ENCODE measurements around the gene ADM. TPM values are rescaled to one million over a fixed set of nuclear protein-coding genes. Genes with fewer than 3 reads are reported as not detected.
"Not testable (repeated sequence)": the region's sequence is repeated elsewhere in the genome, so short reads cannot be mapped to it uniquely, and the experiment has no call there.

Gene ADM, protein sequence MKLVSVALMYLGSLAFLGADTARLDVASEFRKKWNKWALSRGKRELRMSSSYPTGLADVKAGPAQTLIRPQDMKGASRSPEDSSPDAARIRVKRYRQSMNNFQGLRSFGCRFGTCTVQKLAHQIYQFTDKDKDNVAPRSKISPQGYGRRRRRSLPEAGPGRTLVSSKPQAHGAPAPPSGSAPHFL
- 10 to 100 TPM; 36.5 to 52.2 TPM for total RNA-seq
- long read RNA-seq, donor 1, transcript ADM-201 (4 exons, 1,885 nt): major isoform, 6 of 11 reads
- long read RNA-seq, donor 1, partial matches to known transcripts: 0 of 11 reads
- long read RNA-seq, donor 1, other reads (novel, unspliced or antisense): 4 of 11 reads
- long read RNA-seq, donor 2, transcript ADM-201 (4 exons, 1,885 nt): major isoform, 98 of 117 reads
- long read RNA-seq, donor 2, partial matches to known transcripts: 1 of 117 reads
- long read RNA-seq, donor 2, other reads (novel, unspliced or antisense): 11 of 117 reads

DNA sequence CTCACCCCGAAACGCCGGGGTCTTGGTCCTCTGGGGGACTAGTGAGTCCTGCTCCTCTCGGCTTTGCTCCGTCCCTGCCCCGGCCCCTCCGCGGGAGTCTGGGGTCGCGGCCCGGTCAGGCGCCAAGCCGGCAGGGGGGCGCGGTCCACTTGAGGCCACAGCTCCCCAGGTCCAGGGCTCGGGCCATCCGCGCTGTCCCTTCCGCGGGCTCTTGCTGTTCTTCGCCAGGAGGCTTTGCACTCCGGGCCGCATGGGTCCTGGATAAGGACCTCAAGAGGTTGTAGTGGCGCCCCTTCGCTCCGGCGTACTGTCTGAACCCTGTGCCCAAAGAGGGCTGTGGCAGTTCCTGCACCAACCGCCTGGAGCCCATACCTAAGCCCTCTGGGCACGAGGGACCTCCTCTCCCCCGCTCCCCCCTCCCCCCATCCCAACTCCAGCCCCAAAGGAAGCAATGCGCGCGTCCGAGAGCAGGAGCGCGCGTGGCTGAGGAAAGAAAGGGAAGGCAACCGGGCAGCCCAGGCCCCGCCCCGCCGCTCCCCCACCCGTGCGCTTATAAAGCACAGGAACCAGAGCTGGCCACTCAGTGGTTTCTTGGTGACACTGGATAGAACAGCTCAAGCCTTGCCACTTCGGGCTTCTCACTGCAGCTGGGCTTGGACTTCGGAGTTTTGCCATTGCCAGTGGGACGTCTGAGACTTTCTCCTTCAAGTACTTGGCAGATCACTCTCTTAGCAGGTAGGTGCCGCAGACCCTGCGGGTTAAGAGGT lies at the start of gene ADM:
Gene ADM (plus strand): TSS at position 579 of the 767 bp plus-strand sequence. CDS start 628 bp downstream, outside the sequence.
- intact Hi-C loops (cut with DNase I): loop anchor here (5.0 to 10.0 kb wide), 5 partner anchors 97 to 547 kb away; no protein-coding TSS in a partner anchor
- DNase-seq (ENCODE audit: low spot score): peak; percentile 97

DNA sequence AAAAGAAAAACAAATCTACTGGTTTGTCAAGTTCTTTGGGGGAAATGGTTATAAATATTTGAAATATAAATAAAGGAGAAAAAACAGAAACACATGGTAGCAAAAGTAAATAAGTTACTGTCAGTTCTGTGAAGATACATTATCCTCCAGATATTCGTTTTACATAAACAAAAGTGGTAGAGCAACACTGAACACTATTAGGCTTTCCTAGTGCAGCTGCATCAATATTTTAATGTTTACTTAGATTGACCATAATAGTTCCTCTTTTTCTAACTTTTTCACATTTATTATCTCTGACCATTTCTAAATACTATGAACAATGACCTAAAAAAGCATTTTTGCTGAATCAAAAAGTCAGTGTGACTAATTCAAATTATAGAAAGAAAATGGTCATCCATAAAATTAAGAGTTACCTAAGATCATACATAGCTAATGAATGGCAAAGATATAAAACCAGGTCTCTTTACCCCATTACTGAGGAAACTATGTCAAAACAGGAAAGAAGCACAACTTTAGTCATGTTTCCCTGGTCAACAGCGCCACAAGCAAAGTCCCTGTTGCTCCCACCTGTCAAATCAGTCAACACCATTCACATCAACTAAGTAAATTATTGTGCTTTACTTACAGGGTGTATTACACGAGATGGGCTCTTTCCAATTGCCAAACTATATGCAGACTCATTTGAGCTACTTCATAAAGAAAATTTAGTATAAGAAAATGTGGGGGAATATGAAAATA lies 49.3 kb upstream of the ADM start:
- intact Hi-C loops (cut with DNase I): no loop called here
- no peak for DNase-seq (ENCODE audit: low spot score)

DNA sequence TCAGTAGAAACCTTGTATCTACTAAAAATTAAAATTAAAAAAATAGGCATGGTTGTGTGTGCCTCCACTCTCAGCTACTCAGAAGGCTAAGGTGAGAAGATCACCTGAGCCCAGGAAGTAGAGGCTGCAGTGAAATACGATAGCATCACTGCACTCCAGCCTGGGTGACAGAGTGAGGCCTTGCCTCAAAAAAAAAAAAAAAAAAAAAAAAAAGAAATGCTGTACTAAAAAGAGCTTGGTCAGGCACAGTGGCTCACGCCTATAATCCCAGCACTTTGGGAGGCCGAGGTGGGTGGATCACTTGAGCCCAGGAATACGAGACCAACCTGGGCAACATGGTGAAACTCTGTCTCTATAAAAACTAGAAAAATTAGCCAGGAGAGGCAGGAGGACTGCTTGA lies 47.4 kb upstream of the ADM start:
- intact Hi-C loops (cut with DNase I): no loop called here
- no peak for DNase-seq (ENCODE audit: low spot score)

DNA sequence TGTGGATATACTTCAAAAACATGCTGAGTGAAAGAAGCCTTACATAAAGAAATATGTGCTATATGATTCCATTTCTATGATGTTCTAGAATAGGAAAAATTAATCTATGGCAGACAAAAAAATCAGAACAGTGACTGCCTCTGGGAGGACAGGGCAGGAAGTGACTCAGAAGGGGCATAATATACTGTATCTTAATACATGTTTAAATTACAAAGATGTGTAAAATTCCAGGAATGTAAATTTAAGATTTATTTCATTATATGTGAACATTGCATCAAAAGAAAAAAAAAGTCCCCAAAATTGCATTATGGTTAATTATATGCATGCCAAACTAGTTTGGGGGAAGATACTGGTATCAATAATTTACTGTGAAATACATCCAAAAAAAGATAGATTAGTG lies 43.1 kb upstream of the ADM start:
- no peak for DNase-seq (ENCODE audit: low spot score)
- intact Hi-C loops (cut with DNase I): no loop called here

DNA sequence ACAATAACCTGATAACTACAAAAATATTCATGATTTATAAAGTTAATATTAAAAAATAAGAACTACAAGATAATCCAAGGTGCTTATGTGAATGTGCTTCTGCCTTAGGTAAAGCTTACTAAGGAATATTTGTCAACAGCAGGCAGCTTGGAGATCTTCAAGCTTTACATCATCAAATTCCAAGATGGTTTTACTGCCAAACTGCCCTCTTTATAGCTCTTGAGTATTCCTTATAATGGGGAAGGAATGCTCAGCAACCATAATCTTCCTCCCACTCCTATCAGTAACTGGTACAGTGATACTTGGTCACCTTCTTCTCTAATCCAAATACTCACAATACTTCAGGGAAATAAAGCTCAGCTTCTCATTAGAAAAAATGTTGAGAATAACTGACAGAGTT lies 40.9 kb upstream of the ADM start:
- no peak for DNase-seq (ENCODE audit: low spot score)
- intact Hi-C loops (cut with DNase I): no loop called here

DNA sequence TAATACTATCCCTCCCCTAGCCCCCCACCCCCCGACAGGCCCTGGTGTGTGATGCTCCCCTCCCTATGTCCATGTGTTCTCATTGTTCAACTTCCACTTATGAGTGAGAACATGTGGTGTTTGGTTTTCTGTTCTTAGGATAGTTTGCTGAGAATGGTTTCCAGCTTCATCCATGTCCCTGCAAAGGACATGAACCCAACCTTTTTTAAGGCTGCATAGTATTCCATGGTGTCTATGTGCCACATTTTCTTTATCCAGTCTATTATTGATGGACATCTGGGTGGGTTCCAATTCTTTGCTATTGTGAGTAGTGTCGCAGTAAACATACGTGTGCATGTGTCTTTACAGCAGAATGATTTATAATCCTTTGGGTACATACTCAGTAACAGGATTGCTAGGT lies 40.2 kb upstream of the ADM start:
- intact Hi-C loops (cut with DNase I); DNase-seq (ENCODE audit: low spot score): not testable (repeated sequence)

DNA sequence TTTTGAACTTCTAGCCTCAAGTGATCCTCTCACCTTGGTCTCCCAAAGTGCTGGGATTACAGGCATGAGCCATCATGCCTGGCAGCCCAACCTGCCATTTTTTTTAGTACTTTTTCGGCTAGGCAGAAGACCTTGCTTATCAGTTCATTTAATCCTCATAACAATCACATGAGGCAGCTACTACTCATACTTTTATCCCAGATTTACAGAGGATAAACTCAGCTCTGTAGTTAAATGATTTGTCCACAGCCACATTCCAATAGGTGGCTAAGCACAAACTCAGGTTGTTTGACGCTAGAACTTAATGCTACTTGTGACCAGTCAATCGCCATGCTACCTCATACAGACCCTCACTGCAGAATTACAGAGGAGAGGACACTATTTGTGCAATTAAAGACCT lies 38.9 kb upstream of the ADM start:
- intact Hi-C loops (cut with DNase I): no loop called here
- no peak for DNase-seq (ENCODE audit: low spot score)

DNA sequence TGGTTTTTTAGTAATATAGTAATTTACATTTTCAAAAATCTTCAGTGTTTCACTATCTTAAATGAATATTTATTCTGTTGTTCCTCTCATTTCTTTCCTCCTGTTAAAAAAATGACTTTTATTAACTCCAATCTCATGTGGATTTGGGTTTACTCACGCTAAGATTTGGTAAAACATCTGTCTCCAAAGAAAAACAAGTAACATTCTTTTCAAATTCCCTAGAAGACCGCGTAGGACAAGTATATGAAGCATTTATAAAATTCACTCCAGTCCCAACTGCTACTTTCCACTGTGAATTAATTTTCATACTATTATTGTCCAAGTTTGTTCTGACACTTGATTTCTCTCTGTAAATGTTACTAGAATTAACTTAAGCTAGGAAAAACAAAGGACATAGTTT lies 37.1 kb upstream of the ADM start:
- intact Hi-C loops (cut with DNase I): no loop called here
- no peak for DNase-seq (ENCODE audit: low spot score)

DNA sequence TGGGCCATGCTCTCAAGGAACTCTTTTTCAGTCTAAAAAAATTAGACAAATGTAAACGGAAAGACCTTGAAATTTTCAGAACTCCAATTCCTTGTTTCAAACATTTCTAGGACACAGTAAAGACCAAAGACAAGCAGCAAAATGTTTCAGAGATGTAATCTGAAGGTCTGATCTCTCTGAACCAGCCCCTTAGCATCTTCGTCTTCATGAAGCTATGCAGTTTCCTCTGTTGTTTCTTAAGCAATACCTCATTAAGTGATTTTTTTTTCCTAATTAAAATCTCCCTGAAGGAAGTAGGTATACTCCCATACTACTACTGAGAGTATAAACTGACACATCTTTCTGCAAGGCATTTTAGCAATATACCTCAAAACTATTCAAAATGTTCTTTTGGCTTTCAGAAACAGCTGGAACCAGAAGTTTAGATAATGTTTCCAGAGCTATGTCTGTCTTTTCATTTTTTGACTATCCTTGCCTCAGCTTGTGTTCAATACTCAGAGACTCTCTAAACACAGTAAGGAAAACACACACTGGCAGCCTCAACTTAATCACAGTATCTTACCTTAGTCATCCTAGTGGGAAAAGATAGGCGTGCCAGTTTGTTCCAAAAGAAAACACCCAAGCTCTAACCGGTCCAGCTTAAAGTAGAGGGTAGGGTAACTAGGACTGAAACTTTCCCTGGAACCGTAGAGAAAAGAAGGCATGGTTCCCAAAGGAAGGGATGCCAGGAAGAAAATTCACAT lies 36.0 kb upstream of the ADM start:
- no peak for DNase-seq (ENCODE audit: low spot score)
- intact Hi-C loops (cut with DNase I): no loop called here

DNA sequence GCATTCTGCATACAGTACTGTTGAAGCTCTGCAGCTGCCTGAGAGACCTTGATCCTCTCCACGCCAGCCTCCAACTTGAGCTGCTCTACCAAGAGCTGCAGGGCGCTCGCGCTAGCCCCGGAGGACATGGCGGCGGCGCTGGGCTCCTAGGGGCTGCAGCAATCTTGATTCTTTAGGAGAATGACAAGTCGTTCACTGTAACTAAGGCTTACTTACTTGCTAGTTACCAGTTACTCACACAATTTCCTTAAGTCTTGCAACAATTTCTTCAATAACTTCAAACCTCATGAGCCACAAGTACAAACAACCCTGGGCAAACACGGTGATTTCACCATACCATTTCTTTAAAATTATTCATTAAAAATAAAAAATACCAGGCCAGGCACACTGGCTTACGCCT lies 32.7 kb upstream of the ADM start:
- intact Hi-C loops (cut with DNase I): no loop called here

DNA sequence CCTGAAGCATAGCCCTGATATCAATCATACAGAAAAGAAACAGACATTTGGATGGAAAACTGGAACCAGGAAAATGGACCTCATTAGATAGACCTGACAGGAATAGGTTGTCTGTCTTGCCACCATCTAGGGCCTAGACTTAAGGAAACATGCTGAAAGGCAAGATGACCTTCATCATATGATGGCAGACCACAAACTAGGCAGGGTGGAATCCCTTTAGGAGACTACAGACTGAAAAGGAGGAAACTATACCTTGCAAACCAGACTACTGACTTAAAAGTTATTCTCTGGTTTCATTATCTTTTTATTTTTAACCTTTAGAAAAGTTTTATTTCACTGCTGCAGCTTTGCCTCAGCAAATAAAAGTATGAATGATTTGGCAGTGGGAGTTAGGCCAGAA lies 31.1 kb upstream of the ADM start:
- intact Hi-C loops (cut with DNase I): no loop called here

More for the DNA sequence above, 32.7 kb upstream of the ADM start:
- DNase-seq (ENCODE audit: low spot score): no peak

DNA sequence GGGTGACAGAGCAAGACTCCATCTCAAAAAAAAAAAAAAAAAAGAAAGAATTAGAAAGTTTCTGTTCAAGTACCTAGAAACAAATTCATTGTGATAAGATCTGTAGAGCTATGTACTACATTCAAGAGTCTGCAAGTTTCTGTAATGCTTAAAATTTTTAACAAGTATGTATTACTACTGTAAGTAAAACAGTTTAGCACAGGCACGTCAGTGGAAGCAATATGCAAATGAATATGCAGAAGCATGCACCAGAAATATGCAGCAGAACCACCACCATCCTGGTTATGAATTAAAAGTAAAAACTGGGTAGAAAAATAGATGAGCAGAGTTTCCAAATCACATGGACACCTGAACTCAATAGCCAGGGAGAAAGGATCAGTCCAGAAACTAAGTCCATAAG lies 30.1 kb upstream of the ADM start:
- no peak for DNase-seq (ENCODE audit: low spot score)
- intact Hi-C loops (cut with DNase I): loop anchor here in 1 of 2 donors (5.0 kb wide), 1 partner anchor 42 kb away; no protein-coding TSS in a partner anchor

More for the DNA sequence above, 31.1 kb upstream of the ADM start:
- no peak for DNase-seq (ENCODE audit: low spot score)

DNA sequence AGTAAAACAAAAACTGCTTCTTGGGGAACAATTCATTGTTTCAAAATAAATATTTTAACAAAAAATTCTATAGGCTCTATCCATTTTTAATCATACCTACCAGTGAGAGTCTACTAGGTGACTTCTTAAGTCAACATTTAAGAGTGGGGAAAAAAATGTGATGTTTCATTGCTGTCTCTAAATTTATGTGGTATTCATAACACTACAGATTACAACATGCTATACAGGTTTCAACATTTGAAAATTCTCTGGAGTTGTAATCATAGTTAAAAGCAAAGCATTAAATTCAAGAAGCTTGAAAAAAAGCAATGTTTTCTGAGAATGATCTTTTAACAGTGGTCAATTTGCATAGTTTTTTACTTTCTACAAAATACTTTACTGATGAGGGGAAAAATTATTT lies 29.2 kb upstream of the ADM start:
- no peak for DNase-seq (ENCODE audit: low spot score)
- intact Hi-C loops (cut with DNase I): loop anchor here in 1 of 2 donors (5.0 kb wide), 1 partner anchor 43 kb away; no protein-coding TSS in a partner anchor

DNA sequence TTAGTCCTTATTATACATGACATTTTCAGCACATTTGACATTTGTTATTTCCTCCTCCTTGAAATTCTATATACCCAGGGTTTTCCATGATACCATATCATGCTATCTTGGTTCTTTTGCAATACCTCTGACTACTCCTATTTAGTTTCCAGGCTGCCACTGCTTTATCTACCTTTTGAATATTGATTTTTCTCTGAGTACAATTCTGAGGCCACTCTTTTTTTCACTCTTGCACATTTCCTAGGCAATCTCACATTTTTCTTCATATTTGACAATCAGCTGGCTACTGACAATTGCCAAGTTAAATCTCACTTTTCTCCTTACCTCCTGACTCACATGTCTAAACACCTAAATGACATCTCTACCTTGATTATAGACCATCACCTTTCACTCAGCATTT lies 22.8 kb upstream of the ADM start:
- intact Hi-C loops (cut with DNase I): no loop called here
- DNase-seq (ENCODE audit: low spot score): no peak

DNA sequence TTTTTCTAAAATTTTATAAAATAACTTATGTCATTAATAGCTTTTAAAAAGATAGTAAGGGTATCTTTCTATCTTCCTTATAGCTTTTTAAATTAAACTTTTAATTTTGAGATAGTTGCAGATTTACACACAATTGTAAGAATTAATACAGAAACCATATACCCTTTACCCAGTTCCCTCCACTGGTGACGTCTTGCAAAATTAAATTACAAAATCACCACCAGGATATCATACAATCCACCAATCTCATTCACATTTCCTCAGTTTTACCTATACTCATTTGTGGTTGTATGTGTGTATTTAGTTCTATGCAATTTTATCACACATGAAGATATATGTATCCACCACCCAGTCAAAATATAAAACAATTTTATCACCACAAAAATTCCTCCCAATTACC lies 20.9 kb upstream of the ADM start:
- no peak for DNase-seq (ENCODE audit: low spot score)
- intact Hi-C loops (cut with DNase I): no loop called here

DNA sequence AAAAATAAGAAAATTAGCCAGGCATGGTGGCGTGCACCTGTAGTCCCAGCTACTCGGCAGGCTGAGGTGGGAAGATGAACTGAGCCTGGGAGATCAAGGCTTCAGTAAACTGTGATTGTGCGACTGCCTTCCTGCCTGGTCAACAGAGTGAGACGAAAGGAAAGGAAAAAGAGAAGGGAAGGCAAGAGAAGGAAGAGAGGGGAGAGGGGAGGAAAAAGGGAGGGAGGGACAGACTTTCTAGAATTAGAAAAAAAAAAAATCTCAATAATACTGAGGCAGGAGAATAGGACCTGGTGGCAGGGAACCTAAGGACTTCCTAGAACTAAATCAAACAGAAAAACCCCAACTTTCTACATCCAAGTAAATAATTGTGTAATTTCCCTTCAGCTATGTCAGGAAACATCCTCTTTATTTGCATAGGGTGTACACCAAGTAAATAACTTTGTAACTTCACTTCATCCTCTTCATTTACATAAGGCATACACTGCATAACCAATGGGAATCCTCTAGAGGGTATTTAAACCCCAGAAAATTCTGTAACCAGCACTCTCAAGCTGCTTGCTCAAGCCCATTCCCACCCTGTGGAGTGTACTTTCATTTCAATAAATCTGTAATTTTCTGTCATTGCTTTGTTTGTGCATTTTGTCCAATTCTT lies 19.6 kb upstream of the ADM start:
- DNase-seq (ENCODE audit: low spot score): no peak
- intact Hi-C loops (cut with DNase I): no loop called here

DNA sequence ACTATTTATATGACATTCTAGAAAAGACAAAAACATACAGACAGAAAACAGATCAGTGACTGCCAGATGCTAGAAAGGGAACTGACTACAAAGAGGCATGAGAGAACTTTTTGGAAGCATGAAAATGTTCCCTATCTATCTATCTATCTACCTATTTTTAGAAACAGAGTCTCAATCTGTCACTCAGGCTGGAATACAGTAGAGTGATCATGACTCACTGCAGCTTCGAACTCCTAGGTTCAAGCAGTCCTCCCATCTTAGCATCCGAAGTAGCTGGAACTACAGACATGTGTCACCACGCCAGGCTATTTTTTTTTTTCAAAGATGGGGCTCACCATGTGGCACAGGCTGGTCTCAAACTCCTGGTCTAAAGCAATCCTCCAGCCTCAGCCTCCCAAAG lies 17.7 kb upstream of the ADM start:
- no peak for DNase-seq (ENCODE audit: low spot score)
- intact Hi-C loops (cut with DNase I): no loop called here

Measured in posterior vena cava (tissue), 2 donors.